NOMO-1 treated with dmso at 0.1 percent for 144 hours (cell line): ENCODE measurements around the gene SLC24A4.

Experiments
- DNase-seq: peaks from one replicate; lab custom pipeline; 2025; ENCODE audit not compliant: unreplicated experiment; lab: John Stamatoyannopoulos, UW

Gene SLC24A4

DNA sequence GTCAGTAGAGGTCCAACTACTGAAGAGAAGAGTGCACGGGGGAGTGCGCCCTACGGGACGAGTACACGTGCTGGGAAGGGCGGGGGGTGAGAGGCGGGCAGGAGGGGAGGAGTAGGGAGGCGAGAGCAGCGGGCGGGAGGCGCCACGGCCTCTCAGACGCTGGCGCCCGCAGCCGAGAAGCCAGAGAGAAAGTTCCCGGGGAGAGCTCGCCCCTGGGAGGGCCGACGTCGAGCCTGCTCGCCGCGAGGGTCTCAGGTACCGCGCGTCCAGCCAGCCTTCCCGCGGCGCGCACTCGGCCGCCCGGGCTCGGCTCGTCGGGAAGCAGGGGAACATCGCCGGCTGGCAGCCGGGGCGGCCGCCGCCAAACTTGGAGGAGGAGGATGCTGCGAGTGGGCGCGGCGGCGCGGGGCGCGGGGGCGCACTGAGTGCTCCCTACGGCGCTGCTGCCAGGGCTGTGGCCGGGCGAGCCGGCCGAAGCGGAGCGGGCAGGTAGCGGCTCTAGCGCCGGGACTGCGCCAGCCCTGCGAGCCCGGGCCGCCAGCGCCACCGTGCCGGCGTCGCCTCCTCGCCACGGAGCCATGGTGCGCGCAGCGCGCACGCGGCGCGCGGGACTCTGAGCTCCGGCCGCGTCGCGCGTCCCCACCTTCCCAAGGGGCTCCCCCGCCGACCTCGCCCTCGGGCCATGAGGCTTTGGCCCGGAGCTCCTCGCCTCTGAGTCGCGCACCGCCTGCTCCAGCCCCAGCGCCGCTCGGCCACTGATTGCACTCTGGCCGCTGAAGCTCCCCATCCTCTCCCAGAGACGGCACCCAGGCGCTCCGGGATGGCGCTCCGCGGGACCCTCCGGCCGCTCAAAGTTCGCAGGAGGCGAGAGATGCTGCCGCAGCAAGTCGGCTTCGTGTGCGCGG lies at the start of gene SLC24A4:
TSS of gene SLC24A4 (plus strand) at position 155 of the 905 bp plus-strand sequence. CDS start at position 821, 666 bp downstream.
- no peak for DNase-seq

GRCh38 chr14:92273166-92273565 lies 49.8 kb upstream of the SLC24A4 start:
- no peak for DNase-seq

DNA sequence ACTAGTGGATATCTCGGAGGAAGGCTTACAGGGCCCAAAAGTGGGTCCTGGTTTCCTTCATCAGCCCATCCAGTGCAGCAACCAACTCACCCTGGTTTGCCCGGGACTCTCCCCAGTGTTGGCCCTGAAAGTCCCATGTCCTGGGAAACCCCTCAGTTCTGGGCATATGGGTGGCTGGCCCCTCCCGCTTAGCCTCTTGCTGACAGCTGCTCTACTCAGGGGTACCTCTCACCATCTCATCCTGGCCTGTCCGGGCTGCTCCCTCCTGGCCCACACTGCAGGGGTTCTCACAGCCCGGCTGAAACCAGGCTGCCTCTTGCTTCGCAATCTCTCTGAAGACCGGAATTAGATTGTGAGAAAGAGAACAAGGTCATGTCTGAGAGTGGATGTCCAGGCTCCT lies 48.9 kb upstream of the SLC24A4 start:
- no peak for DNase-seq

DNA sequence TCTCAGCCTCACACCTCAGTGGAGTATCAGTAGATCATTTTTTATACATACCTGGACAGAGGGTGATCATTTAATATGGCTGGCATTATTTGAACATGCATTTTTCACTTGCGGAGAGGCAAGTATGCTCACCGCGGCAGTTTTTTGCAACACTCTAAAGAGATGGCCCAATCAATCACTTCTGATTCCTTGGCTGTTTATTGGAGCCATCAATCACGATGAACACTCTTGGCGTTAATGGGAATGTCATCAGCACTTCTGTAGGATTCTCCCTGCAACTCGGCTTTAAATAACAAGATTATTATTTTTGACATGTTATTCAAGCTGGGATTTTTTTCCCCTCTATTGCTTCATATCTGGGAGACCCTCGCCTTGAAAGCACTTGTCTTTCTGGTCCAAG lies 46.9 kb upstream of the SLC24A4 start:
- no peak for DNase-seq

DNA sequence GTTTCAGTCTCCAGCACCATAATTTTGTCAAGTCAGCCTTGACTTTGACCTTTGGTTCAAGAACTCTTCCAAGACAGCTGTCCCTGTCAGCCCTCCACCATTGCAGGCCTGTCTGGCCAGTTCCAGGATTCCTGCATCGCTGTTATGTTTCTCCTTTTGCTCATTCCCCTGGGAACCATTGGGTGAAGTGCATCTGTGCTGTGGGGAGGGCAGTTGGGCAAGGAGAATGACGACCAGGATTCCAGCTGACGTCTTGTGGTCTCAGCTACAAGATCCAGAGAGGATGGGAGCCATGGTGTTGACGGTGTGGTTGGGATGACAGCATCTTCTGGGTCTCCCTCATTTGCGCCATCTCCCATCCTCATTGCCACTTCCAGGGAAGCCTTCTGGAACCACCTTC lies 45.9 kb upstream of the SLC24A4 start:
- no peak for DNase-seq

DNA sequence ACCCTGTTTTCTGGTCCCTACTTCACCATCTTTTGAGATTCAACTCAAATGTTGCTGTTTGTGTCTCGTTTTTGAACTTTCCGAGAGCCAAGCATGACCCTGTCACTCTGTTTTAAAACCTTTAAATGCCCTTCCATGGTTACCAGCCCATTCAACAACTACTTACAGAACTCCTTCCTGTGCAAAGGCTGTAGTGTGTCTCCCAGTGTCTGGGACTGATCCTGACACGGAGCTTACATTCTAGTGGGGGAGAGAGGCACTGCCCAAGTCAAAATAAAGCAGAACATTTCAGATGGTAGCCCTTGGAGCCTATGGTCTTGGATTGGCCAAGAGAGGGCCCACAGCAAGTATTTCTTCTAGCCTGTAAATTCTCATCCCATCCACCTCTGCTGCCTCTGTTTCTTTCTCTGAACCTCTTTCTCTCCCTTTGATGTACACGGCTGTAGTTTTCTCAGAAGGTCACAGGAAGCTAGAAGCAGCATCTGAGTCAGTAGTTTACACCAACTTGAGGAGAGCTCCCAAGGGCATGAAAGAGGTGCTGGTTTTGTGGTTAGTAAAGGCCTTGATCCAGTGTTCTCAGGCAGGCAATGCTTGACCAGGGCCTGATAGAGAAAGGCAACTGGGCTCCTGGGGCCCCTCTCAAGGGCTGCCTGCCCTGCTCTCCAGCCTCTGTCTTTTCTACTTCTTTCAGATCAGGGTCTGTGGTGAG lies 42.3 kb upstream of the SLC24A4 start:
- no peak for DNase-seq

DNA sequence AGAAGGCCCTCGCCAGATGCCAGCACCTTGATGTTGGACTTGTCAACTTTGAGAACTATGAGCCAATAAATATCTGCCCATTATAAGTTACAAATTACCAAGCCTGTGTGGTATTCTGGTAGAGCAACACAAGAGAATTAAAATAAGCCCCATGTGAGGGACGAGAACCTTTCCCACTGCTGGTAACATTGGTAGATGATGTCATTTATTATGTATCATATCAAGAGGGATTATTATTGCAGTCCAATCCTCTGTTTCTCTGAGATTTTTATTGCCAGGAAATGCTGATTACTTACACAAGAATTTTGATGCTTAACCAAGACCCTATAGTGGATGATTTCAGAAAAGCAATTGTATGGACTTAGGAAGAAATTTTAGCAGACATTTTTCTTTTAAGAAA lies 40.3 kb upstream of the SLC24A4 start:
- DNase-seq: no peak

DNA sequence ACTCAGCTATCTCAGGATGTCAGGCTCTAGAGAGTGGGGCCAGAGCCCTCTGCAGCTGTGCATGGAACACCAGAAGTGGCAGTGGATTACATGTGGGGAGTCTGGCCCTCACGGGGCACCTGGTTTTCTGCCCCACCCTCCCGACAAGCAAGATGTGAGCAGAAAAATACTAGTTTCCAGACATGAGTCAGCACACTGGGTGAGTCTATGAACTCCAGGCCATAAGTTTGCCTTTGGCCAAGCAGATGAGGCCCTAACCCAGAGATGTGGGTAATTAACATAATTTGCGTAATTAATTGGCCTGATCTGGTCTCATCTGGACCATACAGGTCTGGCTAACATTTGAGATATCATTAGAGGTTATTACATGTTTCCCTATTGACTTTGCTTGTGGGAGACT lies 37.7 kb upstream of the SLC24A4 start:
- no peak for DNase-seq

DNA sequence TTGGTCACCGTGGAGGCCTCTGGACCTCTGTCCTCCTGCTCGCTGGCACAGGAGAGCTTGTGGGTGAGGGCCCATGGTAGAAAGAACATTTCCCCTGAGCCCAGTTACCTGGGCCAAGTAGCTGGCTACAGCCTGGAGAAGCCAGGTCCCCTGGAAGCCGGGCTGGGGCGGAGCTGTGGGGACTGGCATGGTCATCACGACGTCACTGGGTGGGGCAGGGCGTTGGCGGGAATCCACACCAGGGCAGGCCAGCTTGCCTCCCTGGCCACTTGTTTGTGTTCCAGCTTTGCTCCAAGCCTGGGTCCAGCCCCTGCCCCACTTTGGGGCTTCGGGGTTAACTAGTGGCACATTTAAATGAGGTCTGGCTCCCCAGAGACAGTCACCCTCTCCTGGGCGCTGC lies 35.0 kb upstream of the SLC24A4 start:
- no peak for DNase-seq

GRCh38 chr14:92288994-92289660 lies 33.8 kb upstream of the SLC24A4 start:
- DNase-seq: no peak

GRCh38 chr14:92292673-92293072 lies 30.3 kb upstream of the SLC24A4 start:
- DNase-seq: no peak

DNA sequence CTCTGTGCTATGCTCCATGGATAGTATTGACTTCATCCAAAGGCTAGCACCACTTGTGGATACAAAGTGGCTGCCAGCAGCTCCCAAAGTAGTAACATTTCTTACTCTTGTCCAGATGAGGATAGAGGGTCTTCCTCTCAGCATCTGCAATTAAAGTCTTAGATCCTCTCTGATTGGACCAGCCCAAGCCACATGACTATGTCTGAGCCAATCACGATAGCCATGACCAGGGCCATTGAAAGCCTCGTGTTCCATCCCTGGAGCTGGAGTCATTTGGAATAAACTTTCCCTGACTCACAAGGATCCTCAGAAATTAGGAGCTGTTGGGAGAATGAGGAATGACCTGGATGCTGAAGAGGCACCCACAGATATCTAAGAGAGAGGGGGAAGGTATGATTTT lies 28.5 kb upstream of the SLC24A4 start:
- no peak for DNase-seq

- no peak for DNase-seq
Observed at GRCh38 chr14:92297818-92298595, 25.0 kb upstream of the SLC24A4 start.

DNA sequence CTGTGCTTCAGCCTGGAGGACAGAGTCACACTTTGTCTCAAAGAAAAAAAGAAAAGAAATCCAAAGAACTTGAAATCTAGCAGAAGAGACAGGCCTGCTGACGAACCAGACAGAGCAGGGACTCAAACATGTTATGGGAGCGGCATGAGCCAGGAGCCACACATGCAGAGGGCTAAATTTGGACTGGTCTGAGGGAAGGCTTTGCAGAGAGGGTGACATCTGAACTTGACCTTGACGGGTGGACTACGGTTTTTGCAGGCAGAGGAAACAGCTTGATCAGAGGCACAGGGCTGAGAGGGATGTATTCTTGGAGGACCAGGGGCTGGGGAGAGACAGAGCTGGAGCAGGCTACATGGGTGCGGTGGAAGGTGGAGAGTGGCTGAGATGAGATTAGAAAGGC lies 20.5 kb upstream of the SLC24A4 start:
- DNase-seq: no peak

- no peak for DNase-seq
Observed at GRCh38 chr14:92308716-92309115, 14.2 kb upstream of the SLC24A4 start.

DNA sequence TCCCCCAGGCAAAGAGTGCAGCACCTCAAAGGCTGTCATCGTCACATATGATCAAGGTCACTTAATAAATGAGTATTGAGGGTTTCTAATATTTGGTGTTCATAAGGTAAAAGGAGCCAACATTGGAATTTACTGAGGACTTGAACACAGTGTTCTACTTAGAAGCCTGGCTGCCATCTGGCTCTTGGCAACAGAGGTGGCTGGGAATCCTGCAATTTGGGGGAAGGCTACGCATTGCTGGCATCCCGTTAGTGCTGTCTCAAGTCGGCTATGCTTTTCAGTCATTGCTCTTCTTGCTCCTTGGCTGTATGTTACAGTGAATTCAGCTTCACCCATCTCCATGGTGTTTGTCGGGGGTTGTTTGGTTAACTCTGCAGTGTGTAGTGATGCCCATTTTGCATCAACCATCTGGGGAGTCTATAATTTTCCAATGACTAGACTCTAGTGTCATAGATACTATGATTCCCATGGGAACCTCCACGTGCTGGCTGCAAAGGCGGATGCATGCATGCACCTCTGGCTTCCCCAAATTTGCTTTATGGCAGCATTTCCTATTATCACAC lies 12.9 kb upstream of the SLC24A4 start:
- no peak for DNase-seq

DNA sequence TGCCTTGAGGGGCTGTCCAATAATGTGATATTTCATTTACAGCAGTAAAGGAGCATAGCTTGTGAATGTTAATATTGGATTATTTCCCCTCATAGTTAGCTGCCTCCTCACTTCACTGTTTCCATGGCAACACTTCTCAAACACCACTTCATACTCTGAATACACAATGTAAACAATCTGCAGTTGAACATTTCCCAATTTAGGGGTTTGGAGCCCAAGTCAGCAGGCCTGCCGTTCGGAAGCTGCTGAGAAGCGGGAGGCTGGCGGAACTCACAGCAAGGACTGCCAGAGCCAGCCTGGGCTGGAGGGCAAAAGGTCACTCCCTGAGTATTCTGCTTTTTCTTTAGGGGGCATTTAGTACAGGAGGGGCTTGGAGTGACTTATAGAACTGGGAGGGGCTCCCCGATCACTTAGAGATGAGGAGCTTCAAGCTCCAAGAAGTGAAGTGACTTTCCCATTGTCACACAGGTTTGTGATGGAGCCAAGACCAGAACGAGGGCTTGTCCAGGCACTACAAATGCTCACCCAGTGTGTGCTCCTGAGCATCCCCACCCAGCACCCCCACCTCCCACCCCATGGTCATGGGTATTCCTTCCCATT lies 12.1 kb upstream of the SLC24A4 start:
- DNase-seq: no peak

DNA sequence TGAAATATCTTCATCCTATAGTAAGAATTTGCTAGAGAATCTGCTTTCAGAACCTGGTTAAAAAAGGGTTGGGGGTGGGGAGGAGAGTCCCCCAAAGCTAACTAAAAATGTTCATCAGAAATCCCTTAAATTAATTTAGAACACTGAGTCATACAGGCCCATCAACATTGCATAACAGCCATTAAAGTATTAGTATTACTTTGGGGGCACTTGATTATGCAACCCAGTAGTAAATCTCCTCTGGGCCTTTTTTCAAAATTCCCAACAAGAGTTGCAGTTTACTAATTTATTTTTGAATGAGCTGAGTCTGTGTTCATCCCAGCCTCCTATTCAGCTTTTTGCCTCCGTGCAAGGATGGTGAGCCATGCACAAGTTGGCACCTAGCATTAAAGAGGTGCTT lies 8.8 kb upstream of the SLC24A4 start:
- DNase-seq: no peak

GRCh38 chr14:92315050-92315805 lies 7.7 kb upstream of the SLC24A4 start:
- no peak for DNase-seq

DNA sequence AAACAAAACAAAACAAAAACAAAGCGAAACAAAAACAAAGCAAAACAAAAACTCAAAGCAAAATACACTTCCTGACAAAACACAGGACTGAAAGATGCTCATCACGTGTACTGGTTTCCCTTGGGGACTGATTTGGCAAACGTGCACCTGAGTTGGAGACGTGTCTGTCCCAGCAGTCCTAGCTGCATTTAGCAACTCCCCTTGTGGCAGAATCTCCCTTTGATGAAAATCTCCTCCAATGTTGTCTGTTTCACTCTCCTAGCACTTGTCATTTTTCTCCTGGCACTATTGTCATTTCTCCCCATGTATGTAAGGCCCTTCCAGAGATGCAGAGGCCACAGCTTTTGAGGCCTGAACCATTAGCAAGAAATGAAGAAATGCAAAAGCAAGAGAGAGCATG lies 6.8 kb upstream of the SLC24A4 start:
- DNase-seq: no peak
